D721Med (cell line): ENCODE results near the gene OR1I1.
"Not testable (repeated sequence)": the region's sequence is repeated elsewhere in the genome, so short reads cannot be mapped to it uniquely, and the experiment has no call there.

ENCODE experiments used
- DNase-seq: peaks from one replicate; pipeline ENCODE4 v3.0.0; 2011; ENCODE audit warnings: low spot score; ENCODE audit not compliant: insufficient read length
- FAIRE-seq: peaks from 2 replicates; lab custom pipeline; 2011; peaks lifted over from hg19 to GRCh38; lab: Jason Lieb, UNC
- CTCF ChIP-seq: IDR thresholded peaks from 2 replicates; pipeline ENCODE4 v1.5.1; 2012; ENCODE audit warnings: mild to moderate bottlenecking, control low read depth; ENCODE audit not compliant: insufficient read depth; ENCODE audit errors: missing control alignments

Gene OR1I1

GRCh38 chr19:15074371-15074770 is 7.6 kb upstream of the OR1I1 start:
- FAIRE-seq: no peak
- no peak for TF ChIP-seq CTCF
- no peak for DNase-seq

GRCh38 chr19:15075806-15076205 is 6.2 kb upstream of the OR1I1 start:
- no peak for DNase-seq
- FAIRE-seq: no peak
- no peak for TF ChIP-seq CTCF

GRCh38 chr19:15080002-15080401 is 2.0 kb upstream of the OR1I1 start:
- not testable (repeated sequence) for DNase-seq, FAIRE-seq

- DNase-seq: no peak
- TF ChIP-seq CTCF: no peak
- FAIRE-seq: no peak
These were observed 5.2 kb downstream of the OR1I1 start for GRCh38 chr19:15087182-15087581.

- DNase-seq (no peak), FAIRE-seq (no peak)
- TF ChIP-seq CTCF: peak; percentile 70
These were observed 10.1 kb downstream of the OR1I1 start for GRCh38 chr19:15091918-15092753.

GRCh38 chr19:15093001-15093400 is 11.0 kb downstream of the OR1I1 start:
- DNase-seq (no peak), FAIRE-seq (no peak)
- no peak for TF ChIP-seq CTCF

GRCh38 chr19:15096223-15096622 is 14.2 kb downstream of the OR1I1 start:
- FAIRE-seq (no peak), DNase-seq (no peak)
- no peak for TF ChIP-seq CTCF

GRCh38 chr19:15097980-15098379 is 16.0 kb downstream of the OR1I1 start:
- DNase-seq, FAIRE-seq: not testable (repeated sequence)
